HepG2 (cell line): Measurements from ENCODE around the gene GSDMA. TPM values are rescaled to one million over a fixed set of nuclear protein-coding genes. Genes with fewer than 3 reads are reported as not detected.

ENCODE experiments used
- ATAC-seq: fragments of 200-7000 bp; cut with Tn5 transposase; 3 replicates; pipeline ENCODE4 v1.9.1; 2020; ENCODE audit warnings: mild to moderate bottlenecking, moderate library complexity
- BruUV-seq: library from RNA; stranded (reverse); fragments of 400-500 nt; replicated peaks from 2 replicates; lab custom pipeline; 2021; lab: Mats Ljungman, UMichigan
- CTCF ChIA-PET: fragments of 300-600 bp; formaldehyde crosslinking; extraction: SDS; loops from one replicate; lab custom pipeline; 2021; ENCODE audit warnings: low total read pairs, inconsistent platforms, low intra/inter-chr PET ratio; lab: Yijun Ruan, JAX
- POLR2A ChIA-PET: fragments of 350-600 bp; sonication (Branson Sonifier 250); formaldehyde crosslinking; loops from one replicate; lab custom pipeline; 2020; ENCODE audit warnings: antibody characterized with exemption, inconsistent platforms; lab: Yijun Ruan, JAX
- DNase-seq: peaks from one replicate; pipeline ENCODE4 v3.0.0-alpha.2; 2015; ENCODE audit warnings: low spot score
- FAIRE-seq: peaks from 3 replicates; lab custom pipeline; 2011; peaks lifted over from hg19 to GRCh38; lab: Jason Lieb, UNC
- H2AFZ ChIP-seq: one replicate; pipeline ENCODE4 v1.6.1; 2011; ENCODE audit warnings: low read length, inconsistent platforms
- H3K27ac ChIP-seq: fragments of 300-600 bp; 3 replicates; pipeline ENCODE4 v1.8.0; 2011; ENCODE audit warnings: mixed run types, mild to moderate bottlenecking, mixed read lengths, low read length, inconsistent platforms; ENCODE audit not compliant: insufficient read depth; ENCODE audit errors: extremely low read length
- H3K27me3 ChIP-seq, 2 experiments: fragments of 200-600 bp in 1 of 2; 2 replicates in 1 of 2; 3 replicates in 1 of 2; pipeline versions ENCODE4 v1.6.0 to v1.8.0; 2011; ENCODE audit warnings: low read length in 2 of 2, mild to moderate bottlenecking in 2 of 2, moderate library complexity in 2 of 2, inconsistent platforms in 1 of 2; ENCODE audit not compliant: insufficient read depth in 2 of 2, control insufficient read depth in 1 of 2
- H3K36me3 ChIP-seq, 2 experiments: fragments of 200-600 bp in 1 of 2; replicated peaks in 1 of 2; 2 replicates in 1 of 2; 3 replicates in 1 of 2; pipeline versions ENCODE4 v1.5.1 to v1.8.0; 2011; ENCODE audit warnings: low read length in 2 of 2, inconsistent platforms in 1 of 2; ENCODE audit not compliant: insufficient read depth in 2 of 2, control insufficient read depth in 1 of 2
- H3K4me1 ChIP-seq: 2 replicates; pipeline ENCODE4 v1.5.1; 2012; ENCODE audit warnings: low read length, inconsistent platforms; ENCODE audit not compliant: insufficient read depth
- H3K4me2 ChIP-seq: 2 replicates; pipeline ENCODE4 v1.6.0; 2011; ENCODE audit warnings: low read depth, low read length, inconsistent platforms
- H3K4me3 ChIP-seq, 3 experiments: fragments of 200-600 bp in 1 of 3; sonication (generic), shearing (Covaris generic) in 1 of 3; replicated peaks in 1 of 3; 2 replicates each; pipeline ENCODE4 v1.5.1; 2011 to 2016; ENCODE audit warnings: low read length in 3 of 3, inconsistent platforms in 2 of 3, low read depth in 2 of 3, mild to moderate bottlenecking in 2 of 3, control low read depth in 1 of 3, mixed read lengths in 1 of 3; ENCODE audit not compliant: insufficient read depth in 1 of 3
- H3K79me2 ChIP-seq: one replicate; pipeline ENCODE4 v1.6.1; 2011; ENCODE audit warnings: low read length, inconsistent platforms; ENCODE audit not compliant: insufficient read depth
- H3K9ac ChIP-seq: 2 replicates; pipeline ENCODE4 v1.6.0; 2011; ENCODE audit warnings: mild to moderate bottlenecking, low read depth, low read length, inconsistent platforms; ENCODE audit not compliant: insufficient read depth
- H3K9me3 ChIP-seq: 2 replicates; pipeline ENCODE4 v1.5.1; 2012; ENCODE audit warnings: mild to moderate bottlenecking, low read length
- H4K20me1 ChIP-seq: 2 replicates; pipeline ENCODE4 v1.6.0; 2011; ENCODE audit warnings: inconsistent platforms, mild to moderate bottlenecking, low read length, moderate library complexity; ENCODE audit not compliant: insufficient read depth
- ATAD3A ChIP-seq: sonication (generic); formaldehyde crosslinking; IDR thresholded peaks from 2 replicates; pipeline ENCODE4 v1.4.0; 2020; ENCODE audit warnings: missing genetic modification reagents
- DNMT3B ChIP-seq: conservative IDR thresholded peaks from 2 replicates; pipeline ENCODE4 v1.6.1; 2016; ENCODE audit warnings: missing biosample characterization, control low read depth
- ELK4 ChIP-seq: sonication (generic); formaldehyde crosslinking; IDR thresholded peaks from 2 replicates; pipeline ENCODE4 v1.9.0; 2021; ENCODE audit warnings: missing genetic modification reagents, borderline replicate concordance
- GPN1 ChIP-seq: sonication (generic); formaldehyde crosslinking; IDR thresholded peaks from 2 replicates; pipeline ENCODE4 v1.5.1; 2020; ENCODE audit warnings: missing genetic modification reagents, borderline replicate concordance
- HOXA3 ChIP-seq: sonication (generic); formaldehyde crosslinking; IDR thresholded peaks from 2 replicates; pipeline ENCODE4 v1.5.0; 2020; ENCODE audit warnings: missing genetic modification reagents
- MIER3 ChIP-seq: IDR thresholded peaks from 2 replicates; pipeline ENCODE4 v1.6.1; 2016; ENCODE audit warnings: missing compliant biosample characterization, borderline replicate concordance
- SMAD9 ChIP-seq: sonication (generic); formaldehyde crosslinking; IDR thresholded peaks from 2 replicates; pipeline ENCODE4 v1.5.1; 2020; ENCODE audit warnings: mild to moderate bottlenecking, missing genetic modification reagents
- SNAPC2 ChIP-seq: sonication (generic); formaldehyde crosslinking; IDR thresholded peaks from 2 replicates; pipeline ENCODE4 v1.8.1; 2022; ENCODE audit warnings: mild to moderate bottlenecking, missing genetic modification reagents
- TCF7 ChIP-seq: sonication (generic); IDR thresholded peaks from 2 replicates; pipeline ENCODE4 v1.6.1; 2016; ENCODE audit warnings: antibody characterized with exemption, low read depth
- ZNF264 ChIP-seq: sonication (generic); formaldehyde crosslinking; IDR thresholded peaks from 2 replicates; pipeline ENCODE4 v1.4.0; 2020; ENCODE audit warnings: missing genetic modification reagents
- ZNF318 ChIP-seq: sonication (generic); formaldehyde crosslinking; IDR thresholded peaks from 2 replicates; pipeline ENCODE4 v1.4.0; 2020; ENCODE audit warnings: mild to moderate bottlenecking, missing genetic modification reagents
- ZNF687 ChIP-seq: sonication (generic); formaldehyde crosslinking; IDR thresholded peaks from 2 replicates; pipeline ENCODE4 v1.5.1; 2020; ENCODE audit warnings: mild to moderate bottlenecking, missing genetic modification reagents, moderate library complexity
- whole genome bisulfite sequencing: methylation state at CpG from one replicate; pipeline ENCODE4 v1.1.6; 2017; ENCODE audit warnings: low lambda C conversion rate; 5-methylcytosine and 5-hydroxymethylcytosine counted together
- in situ Hi-C: cut with HindIII; loops from 2 replicates; pipeline ENCODE4 v1.10.0; 2017; ENCODE audit warnings: low pct_unique_long_range_greater_than_20kb; ENCODE audit not compliant: extremely low pct_ligation_motif_present
- intact Hi-C: fragments of 100-400 bp; cut with micrococcal nuclease; formaldehyde crosslinking; loops from one replicate; pipeline ENCODE4 v1.10.0; 2022; ENCODE audit not compliant: unreplicated experiment
- polyA plus RNA-seq, 8 experiments: library from polyadenylated mRNA; depleted of rRNA in 3 of 8; stranded (reverse) in 7 of 8; unstranded in 1 of 8; fragments of >200 nt; fragmentation: Illumina TruSeq in 4 of 8; extraction: Trizol in 4 of 8; gene quantifications; 2 replicates each; pipeline versions ENCODE4 v1.2.1 to v1.2.3, GENCODE V29; 2011 to 2016; ENCODE audit warnings: low read depth in 4 of 8, missing spikeins in 1 of 8, mixed read lengths in 1 of 8; ENCODE audit not compliant: insufficient read depth in 1 of 8
- total RNA-seq, 5 experiments: library from RNA; depleted of rRNA; stranded (reverse); fragments of >200 nt; fragmentation: Illumina TruSeq; extraction: Trizol; gene quantifications; 2 replicates each; pipeline ENCODE4 v1.2.3, GENCODE V29; 2016; ENCODE audit warnings: low read depth in 1 of 5

Gene GSDMA
- total and polyA plus RNA-seq, 2 of the 13 experiments (the other 11 are each of a cell fraction or from before 2014, with no cell fraction given): not detected

GRCh38 chr17:39915559-39915958 lies 47.2 kb upstream of the GSDMA start:
- Histone ChIP-seq H3K9ac (no peak overlapping the region), H3K36me3 (peaks cover 0 to 3% of the 10 kb centered on the region in 2 experiments; a peak in 3 of 5 replicates), H3K4me1 (peaks cover 68% of the 10 kb centered on the region), H3K27me3 (no peaks in the 10 kb centered on the region), H4K20me1 (peaks cover 3% of the 10 kb centered on the region; the same call in 1 of the 2 replicates), H3K27ac (peak overlapping the region; percentile 0), H2AFZ (no peak overlapping the region), H3K79me2 (no peaks in the 10 kb centered on the region), H3K4me3 (no peak overlapping the region), H3K4me2 (no peak overlapping the region), H3K9me3 (no peaks in the 10 kb centered on the region)
- FAIRE-seq (peak; percentile 26), ATAC-seq (no peak), DNase-seq (no peak)
- POLR2A ChIA-PET: interaction anchor here (1.1 to 2.6 kb wide), 2 partner anchors 11 kb away, joined by 3 to 12 read pairs; no protein-coding TSS in a partner anchor
- BruUV-seq: no TSS peak
- CTCF ChIA-PET: no interaction called here
- 92% methylated on average over 4 of the region's 4 CpGs for WGBS
- intact Hi-C loops: no loop called here
- in situ Hi-C loops: no loop called here
- TF ChIP-seq SNAPC2 (CRISPR knock-in tag) (no peak), MIER3 (CRISPR knock-in tag) (no peak), GPN1 (no peak), ZNF687 (no peak), ZNF318 (no peak), DNMT3B (no peak), SMAD9 (CRISPR knock-in tag) (no peak), ATAD3A (no peak), ELK4 (CRISPR knock-in tag) (no peak), HOXA3 (CRISPR knock-in tag) (no peak), TCF7 (no peak), ZNF264 (CRISPR knock-in tag) (no peak)
